Esophagus muscularis mucosa (tissue), 4 donors: Measurements from ENCODE around the gene FAM72D. TPM values are rescaled to one million over a fixed set of nuclear protein-coding genes. Genes with fewer than 3 reads are reported as not detected.
"Not testable (repeated sequence)": the region's sequence is repeated elsewhere in the genome, so short reads cannot be mapped to it uniquely, and the experiment has no call there.

ENCODE experiments used
- DNase-seq: peaks from one replicate; pipeline ENCODE4 v3.0.0-alpha.2; 2017; ENCODE audit errors: extremely low spot score
- H3K27ac ChIP-seq, 4 donors: fragments of 200-600 bp; sonication (generic); replicated peaks in 1 of 4; 1 replicate in 3 of 4; 2 replicates in 1 of 4; pipeline ENCODE4 v1.5.1; 2016 to 2019; ENCODE audit warnings: mild to moderate bottlenecking in 1 of 4
- H3K27me3 ChIP-seq, 4 donors: fragments of 200-600 bp; sonication (generic); one replicate each; pipeline versions ENCODE4 v1.5.1 to v1.6.0; 2016 to 2019
- H3K36me3 ChIP-seq, 4 donors: fragments of 200-600 bp; sonication (generic); one replicate each; pipeline ENCODE4 v1.5.1; 2016 to 2019
- H3K4me1 ChIP-seq, 4 donors: fragments of 200-600 bp; sonication (generic); one replicate each; pipeline ENCODE4 v1.5.1; 2016 to 2019
- H3K4me3 ChIP-seq, 4 donors: fragments of 200-600 bp; sonication (generic); 1 replicate in 2 of 4; 2 replicates in 2 of 4; pipeline ENCODE4 v1.5.1; 2016 to 2019; ENCODE audit warnings: mild to moderate bottlenecking in 4 of 4, moderate library complexity in 1 of 4
- H3K9me3 ChIP-seq, 4 donors: fragments of 200-600 bp; sonication (generic); 1 replicate in 3 of 4; 2 replicates in 1 of 4; pipeline ENCODE4 v1.5.1; 2016 to 2019
- WGBS: methylation state at CpG from one replicate; pipeline ENCODE4 v1.1.5; 2018; 5-methylcytosine and 5-hydroxymethylcytosine counted together
- intact Hi-C: fragments of 100-400 bp; cut with DNase I; formaldehyde crosslinking; loops from one replicate; pipeline ENCODE4 v1.15.1; 2023
- total RNA-seq, 4 donors: library from RNA; depleted of rRNA; stranded (reverse); fragments of >200 nt; gene quantifications; one replicate each; pipeline versions ENCODE4 v1.1.0 to v1.2.1, GENCODE V29; 2016

The FAM72D gene
- total RNA-seq = under 1 TPM in 1 of 4 donors, not detected in 3; 0.42 TPM

DNA sequence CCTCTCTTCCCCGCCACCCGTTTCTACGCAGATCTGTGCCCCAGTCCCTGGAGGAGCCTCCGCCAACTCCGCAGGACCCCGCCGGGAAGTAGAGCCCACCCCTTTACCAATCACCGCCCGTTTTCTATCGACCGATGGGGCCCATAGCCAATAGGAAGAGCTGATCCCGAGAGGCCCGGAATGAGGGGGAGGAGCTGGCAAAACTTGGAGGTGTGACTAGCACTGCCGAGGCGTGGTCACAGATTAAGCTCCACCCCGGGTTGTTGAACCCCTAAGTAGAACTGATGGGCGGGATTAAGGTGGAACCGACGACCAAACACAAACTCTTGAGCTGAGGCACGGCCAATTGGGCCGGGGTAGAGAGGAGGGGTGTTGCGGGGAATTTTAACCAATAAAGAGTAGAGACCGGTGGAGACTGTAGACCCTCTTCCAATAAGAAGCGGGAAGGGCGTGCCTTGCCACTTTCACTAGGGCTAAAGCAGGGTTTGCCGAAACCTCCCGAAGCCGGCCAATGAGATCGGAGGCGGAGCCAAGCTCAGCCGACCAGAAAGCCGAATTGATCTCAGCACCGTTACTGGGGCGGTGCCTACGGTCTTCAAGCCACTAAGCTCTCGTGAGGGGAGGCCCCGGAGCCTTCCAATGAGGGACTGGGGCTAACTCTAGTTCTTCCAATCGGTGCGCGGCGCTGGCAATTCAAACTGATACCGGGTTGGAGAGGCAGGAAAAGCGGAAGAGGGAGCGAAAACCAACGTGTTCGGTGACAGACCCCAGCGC, at the start of gene FAM72D, which contains the start of gene SRGAP2B:
Gene FAM72D, plus strand, starts transcription at position 691 of the 774 bp plus-strand sequence. CDS start 874 bp downstream, outside the sequence.
Gene SRGAP2B, minus strand, starts transcription at position 45 of the 774 bp plus-strand sequence. CDS start 2,427 bp downstream, outside the sequence.
- H3K4me1 ChIP-seq, intact Hi-C loops, H3K36me3 ChIP-seq, DNase-seq, H3K27me3 ChIP-seq, H3K9me3 ChIP-seq: not testable (repeated sequence)
- Histone ChIP-seq H3K27ac (peak within 1 kb of the TSS; percentile 73 to 77 (median 76)), H3K4me3 (peak within 1 kb of the TSS; percentile 36 to 60 (median 52))
- WGBS = no CpG with 5 or more reads among the region's 47 CpGs

- H3K27me3 ChIP-seq, intact Hi-C loops, DNase-seq, H3K9me3 ChIP-seq, H3K36me3 ChIP-seq, H3K27ac ChIP-seq, H3K4me3 ChIP-seq, H3K4me1 ChIP-seq: not testable (repeated sequence)
- WGBS = no CpG with 5 or more reads among the region's 1 CpG
Measured at GRCh38 chr1:145047553-145047952, 48.2 kb upstream of the FAM72D start.

DNA sequence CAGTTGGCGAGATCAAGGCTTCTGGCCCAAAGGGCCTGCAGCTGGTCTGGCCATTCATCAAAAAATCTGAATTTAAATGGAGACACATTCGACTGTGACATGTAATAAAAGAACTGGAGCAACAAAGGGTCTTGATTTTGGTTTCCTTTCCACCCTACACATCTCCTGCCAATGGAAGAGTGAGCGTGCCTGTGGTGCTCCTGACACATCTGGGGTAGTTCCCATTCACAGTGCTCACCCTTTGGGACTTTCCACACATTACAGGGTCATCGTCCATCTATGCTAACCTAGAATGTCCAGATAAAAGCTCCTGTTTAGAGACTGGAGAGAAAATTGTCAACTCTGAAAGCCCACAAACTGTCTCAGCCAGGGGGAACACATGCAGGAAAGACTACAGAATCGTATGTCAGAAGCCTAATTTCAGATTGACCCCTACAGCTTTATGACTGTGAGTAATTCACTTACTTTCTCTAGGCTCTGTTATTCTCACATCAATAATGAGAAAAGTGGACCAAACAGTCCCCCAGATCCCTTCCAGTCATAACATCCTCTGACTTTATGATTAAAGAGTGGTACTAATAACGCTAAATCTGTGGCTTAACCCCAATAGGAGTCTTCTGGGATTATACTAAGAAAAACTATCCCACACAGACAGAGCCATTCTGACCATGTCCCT, 47.5 kb upstream of the FAM72D start:
- DNase-seq, intact Hi-C loops, H3K36me3 ChIP-seq, H3K4me1 ChIP-seq, H3K27me3 ChIP-seq, H3K4me3 ChIP-seq, H3K9me3 ChIP-seq, H3K27ac ChIP-seq: not testable (repeated sequence)
- WGBS = no CpG with 5 or more reads among the region's 6 CpGs

- H3K4me1 ChIP-seq, DNase-seq, H3K36me3 ChIP-seq, H3K4me3 ChIP-seq, intact Hi-C loops, H3K9me3 ChIP-seq, H3K27me3 ChIP-seq, H3K27ac ChIP-seq: not testable (repeated sequence)
- WGBS = no CpG with 5 or more reads among the region's 10 CpGs
Measured at GRCh38 chr1:145052019-145052776, 43.6 kb upstream of the FAM72D start.

DNA sequence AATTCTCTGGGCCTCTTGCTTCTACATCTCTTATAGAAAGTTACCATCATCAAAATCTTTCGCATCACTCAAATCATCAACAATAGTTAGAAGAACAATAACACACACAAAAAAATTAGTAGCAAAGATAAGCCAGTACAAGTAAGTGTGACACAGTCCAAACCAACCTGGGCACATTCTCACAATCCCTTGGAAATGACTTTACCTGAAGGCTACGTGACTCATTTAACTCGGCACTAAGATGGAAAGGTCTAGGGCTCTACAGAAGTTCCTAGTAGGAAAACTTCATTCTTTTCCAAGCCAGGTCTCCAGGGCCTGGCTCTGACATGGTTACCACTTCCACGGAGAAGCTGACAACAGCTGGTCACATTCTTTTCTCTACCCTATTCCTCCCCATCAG, 42.3 kb upstream of the FAM72D start:
- H3K4me1 ChIP-seq, H3K4me3 ChIP-seq, H3K27ac ChIP-seq, H3K36me3 ChIP-seq, DNase-seq, H3K27me3 ChIP-seq, H3K9me3 ChIP-seq, intact Hi-C loops: not testable (repeated sequence)
- WGBS = no CpG with 5 or more reads among the region's 4 CpGs

- H3K27ac ChIP-seq, H3K36me3 ChIP-seq, DNase-seq, intact Hi-C loops, H3K4me1 ChIP-seq, H3K27me3 ChIP-seq, H3K4me3 ChIP-seq, H3K9me3 ChIP-seq: not testable (repeated sequence)
- WGBS = no CpG with 5 or more reads among the region's 4 CpGs
Measured at GRCh38 chr1:145055217-145055760, 40.5 kb upstream of the FAM72D start.

DNA sequence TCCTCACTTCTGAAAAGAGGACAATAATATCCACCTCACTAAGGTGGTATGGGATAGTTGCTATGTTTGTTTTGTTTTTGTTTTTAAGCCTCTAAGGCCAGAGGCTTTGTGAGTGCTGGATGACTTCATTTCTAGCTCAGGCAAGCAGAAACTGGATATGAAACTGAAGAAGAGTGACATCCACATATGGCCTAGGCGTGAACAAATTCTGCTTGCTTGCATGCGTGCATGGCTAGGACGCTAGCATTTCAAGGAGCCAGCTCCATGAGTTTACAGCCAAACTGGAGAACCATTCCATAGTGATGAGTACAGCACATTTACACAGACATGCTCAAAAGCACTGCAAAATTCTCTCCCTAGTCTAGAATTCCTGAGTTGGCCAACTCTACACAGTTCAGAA, 37.6 kb upstream of the FAM72D start:
- H3K27ac ChIP-seq, H3K36me3 ChIP-seq, DNase-seq, intact Hi-C loops, H3K9me3 ChIP-seq, H3K27me3 ChIP-seq, H3K4me1 ChIP-seq, H3K4me3 ChIP-seq: not testable (repeated sequence)
- no CpG with 5 or more reads among the region's 3 CpGs for WGBS

DNA sequence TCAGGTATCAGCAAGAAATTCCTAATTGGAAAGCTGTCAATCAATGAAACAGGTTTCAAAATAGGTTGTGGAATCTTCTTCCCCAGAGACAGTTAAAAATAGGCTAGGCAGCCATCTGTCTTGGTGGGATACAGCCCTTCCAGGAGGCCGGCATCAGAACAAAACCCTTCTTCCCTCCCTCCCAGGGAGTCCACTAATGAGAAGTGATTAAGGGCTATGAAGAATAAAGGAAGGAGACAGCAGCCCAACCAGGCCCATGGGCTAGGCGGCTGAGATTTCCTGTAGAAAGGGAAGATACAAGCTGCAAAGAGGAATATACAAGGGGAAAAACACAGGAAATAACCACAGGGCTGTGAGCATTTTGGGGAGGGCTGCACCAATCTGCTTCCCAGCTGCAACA, 32.5 kb upstream of the FAM72D start:
- intact Hi-C loops, H3K36me3 ChIP-seq, H3K4me1 ChIP-seq, H3K9me3 ChIP-seq, H3K4me3 ChIP-seq, H3K27ac ChIP-seq, H3K27me3 ChIP-seq, DNase-seq: not testable (repeated sequence)
- no CpG with 5 or more reads among the region's 2 CpGs for WGBS

- H3K4me3 ChIP-seq, H3K4me1 ChIP-seq, H3K27me3 ChIP-seq, H3K36me3 ChIP-seq, DNase-seq, intact Hi-C loops, H3K27ac ChIP-seq, H3K9me3 ChIP-seq: not testable (repeated sequence)
- WGBS = no CpG with 5 or more reads among the region's 2 CpGs
Measured at GRCh38 chr1:145063941-145064648, 31.7 kb upstream of the FAM72D start.

DNA sequence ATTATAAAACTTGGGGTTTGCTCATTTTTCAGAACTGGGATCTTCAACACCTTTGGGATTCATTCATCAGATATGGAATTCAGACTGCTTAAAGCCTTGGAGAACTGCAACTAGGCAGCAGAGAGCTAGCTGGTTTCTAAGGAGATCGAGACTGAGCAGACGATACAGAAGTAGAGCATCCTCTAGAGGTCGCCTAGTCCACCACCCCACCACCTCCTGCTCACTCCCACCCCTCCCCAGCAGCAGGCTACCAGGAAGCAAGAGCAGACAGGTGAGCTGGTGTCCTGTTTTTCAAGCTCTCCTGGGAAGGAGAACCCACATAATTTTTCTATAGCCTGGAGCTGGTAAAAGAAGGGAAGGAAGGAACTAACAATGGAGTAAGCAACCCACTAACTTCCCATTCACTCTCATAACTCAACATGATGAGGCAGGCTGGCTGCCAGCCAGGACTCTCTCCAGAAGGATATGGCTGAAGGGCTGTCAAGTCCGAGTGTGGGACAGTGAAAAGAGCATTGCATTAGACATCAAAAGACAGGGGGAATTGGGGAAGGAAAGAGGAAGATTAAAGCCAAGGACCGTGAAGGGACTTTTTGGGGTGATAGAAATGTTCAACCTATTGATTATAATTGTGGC, 30.5 kb upstream of the FAM72D start:
- H3K4me3 ChIP-seq, H3K27me3 ChIP-seq, intact Hi-C loops, H3K4me1 ChIP-seq, H3K27ac ChIP-seq, H3K36me3 ChIP-seq, DNase-seq, H3K9me3 ChIP-seq: not testable (repeated sequence)
- WGBS = no CpG with 5 or more reads among the region's 5 CpGs

DNA sequence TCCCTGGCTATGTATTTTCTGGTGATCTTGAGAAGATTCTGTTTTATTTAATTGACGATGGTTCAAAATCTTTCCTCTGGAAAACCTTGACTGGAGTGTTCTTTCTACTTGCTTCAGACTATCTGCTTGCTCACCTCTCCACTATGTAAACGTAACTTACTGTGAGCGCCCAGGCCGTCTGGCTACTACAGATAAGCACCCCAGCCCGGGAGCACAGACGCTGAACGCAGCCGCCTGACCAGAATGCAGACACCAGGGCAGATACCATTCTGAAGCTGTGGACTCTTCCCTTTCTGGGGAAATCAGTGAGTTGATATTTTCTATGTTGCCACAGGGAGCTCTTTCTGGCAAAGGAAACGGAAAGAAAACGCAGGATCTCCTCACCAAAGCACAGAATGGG, 29.3 kb upstream of the FAM72D start:
- H3K27me3 ChIP-seq, H3K27ac ChIP-seq, H3K4me1 ChIP-seq, H3K36me3 ChIP-seq, intact Hi-C loops, DNase-seq, H3K9me3 ChIP-seq, H3K4me3 ChIP-seq: not testable (repeated sequence)
- WGBS = no CpG with 5 or more reads among the region's 10 CpGs
